ENCODE measurements around the gene ELF3.
"Not testable (repeated sequence)": the region's sequence is repeated elsewhere in the genome, so short reads cannot be mapped to it uniquely, and the experiment has no call there.

ELF3 gene

GRCh38 chr1:202061055-202061454, 50.7 kb downstream of the ELF3 start:
- no peaks in the 10 kb centered on the region for H3K27me3 ChIP-seq
- H3K4me1 ChIP-seq = no peaks in the 10 kb centered on the region
- H3K9me3 ChIP-seq = no peaks in the 10 kb centered on the region
- no peak for DNase-seq
- H3K4me3 ChIP-seq (ENCODE audit: low read depth, low read length) = no peak overlapping the region
- TF ChIP-seq CTCF (IDR thresholded peaks at IDR 0.05; ENCODE audit: low read depth, low read length) = no peak
- H3K36me3 ChIP-seq = no peaks in the 10 kb centered on the region

GRCh38 chr1:202061787-202062186, 51.4 kb downstream of the ELF3 start:
- not testable (repeated sequence) for H3K27me3 ChIP-seq; DNase-seq; H3K4me1 ChIP-seq; H3K9me3 ChIP-seq; H3K36me3 ChIP-seq; H3K4me3 ChIP-seq (ENCODE audit: low read depth, low read length)

- H3K9me3 ChIP-seq; H3K4me3 ChIP-seq (ENCODE audit: low read depth, low read length); DNase-seq; H3K4me1 ChIP-seq; H3K36me3 ChIP-seq; H3K27me3 ChIP-seq: not testable (repeated sequence)
Measured at GRCh38 chr1:202062636-202063035, 52.2 kb downstream of the ELF3 start.

GRCh38 chr1:202063093-202063492, 52.7 kb downstream of the ELF3 start:
- Histone ChIP-seq H3K4me1 (no peaks in the 10 kb centered on the region), H3K4me3 (ENCODE audit: low read depth, low read length) (no peak overlapping the region), H3K27me3 (no peaks in the 10 kb centered on the region), H3K36me3 (no peaks in the 10 kb centered on the region), H3K9me3 (no peaks in the 10 kb centered on the region)
- no peak for DNase-seq
- no peak for TF ChIP-seq CTCF (IDR thresholded peaks at IDR 0.05; ENCODE audit: low read depth, low read length)

GRCh38 chr1:202064889-202065312, 54.5 kb downstream of the ELF3 start:
- H3K4me1 ChIP-seq = not testable (repeated sequence)

More at GRCh38 chr1:202064889-202065312, 54.5 kb downstream of the ELF3 start:
- DNase-seq; H3K4me3 ChIP-seq (ENCODE audit: low read depth, low read length); H3K9me3 ChIP-seq; H3K36me3 ChIP-seq; H3K27me3 ChIP-seq: not testable (repeated sequence)

Data from BE2C (cell line).